Fibroblast of mammary gland (primary cell): ENCODE results near the gene FNBP1L.
"Not testable (repeated sequence)": the region's sequence is repeated elsewhere in the genome, so short reads cannot be mapped to it uniquely, and the experiment has no call there.

Source experiments
- DNase-seq: peaks from one replicate; pipeline ENCODE4 v3.0.0-alpha.2; 2010; ENCODE audit warnings: low read depth
- H3K4me3 ChIP-seq: 2 replicates; pipeline ENCODE4 v1.5.1; 2011; ENCODE audit warnings: low read depth, mild to moderate bottlenecking, low read length, moderate library complexity; ENCODE audit not compliant: control insufficient read depth
- CTCF ChIP-seq: conservative IDR thresholded peaks from 2 replicates; pipeline ENCODE4 v1.5.1; 2011; ENCODE audit warnings: low read depth, low read length, inconsistent platforms; ENCODE audit not compliant: control insufficient read depth, insufficient read depth

The FNBP1L gene

GRCh38 chr1:93549811-93550210 is 101.9 kb downstream of the FNBP1L start:
- TF ChIP-seq CTCF = no peak
- no peak overlapping the region for H3K4me3 ChIP-seq
- DNase-seq = no peak

- DNase-seq = peak; percentile 59
- TF ChIP-seq CTCF = no peak
- no peak overlapping the region for H3K4me3 ChIP-seq
Observed at GRCh38 chr1:93552741-93553455, 105.0 kb downstream of the FNBP1L start.

- DNase-seq = peak; percentile 75
- H3K4me3 ChIP-seq = not testable (repeated sequence)
Observed at GRCh38 chr1:93553886-93554490, 106.1 kb downstream of the FNBP1L start.

GRCh38 chr1:93554883-93555872 is 107.3 kb downstream of the FNBP1L start:
- TF ChIP-seq CTCF = no peak
- no peak for DNase-seq
- no peak overlapping the region for H3K4me3 ChIP-seq

GRCh38 chr1:93556291-93556690 is 108.4 kb downstream of the FNBP1L start:
- TF ChIP-seq CTCF = no peak
- H3K4me3 ChIP-seq = no peak overlapping the region
- no peak for DNase-seq

- no peak overlapping the region for H3K4me3 ChIP-seq
- DNase-seq = no peak
Observed at GRCh38 chr1:93559045-93559444, 111.1 kb downstream of the FNBP1L start.

More at GRCh38 chr1:93559045-93559444, 111.1 kb downstream of the FNBP1L start:
- TF ChIP-seq CTCF = no peak
